ENCODE results near the gene ASCL1. TPM values are rescaled to one million over a fixed set of nuclear protein-coding genes. Genes with fewer than 3 reads are reported as not detected.

Gene ASCL1
- total RNA-seq, 1 donor from 2014 or later: not detected

DNA sequence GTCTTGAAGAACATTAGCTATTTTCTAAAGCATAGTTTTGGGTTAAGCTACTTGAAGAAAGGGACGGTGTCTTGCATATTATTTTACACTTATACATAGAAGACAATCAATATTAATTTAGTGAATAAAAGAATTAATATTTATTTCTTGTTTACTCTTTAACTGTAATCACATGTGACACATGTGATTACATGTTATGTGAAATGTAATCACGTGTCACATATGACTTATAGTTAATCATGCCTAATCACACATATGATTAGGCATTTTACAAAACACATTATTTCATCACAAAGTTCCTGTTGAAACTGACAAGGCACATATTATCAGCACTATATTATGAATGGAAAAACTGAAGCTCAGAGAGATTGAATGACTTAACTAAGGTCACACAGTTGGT is 45.2 kb upstream of the ASCL1 start:
- no peak for DNase-seq (ENCODE audit: low spot score)
- no peaks in the 10 kb centered on the region for H3K36me3 Mint-ChIP-seq (ENCODE audit: low read depth)
- no peak overlapping the region for H3K27ac Mint-ChIP-seq (ENCODE audit: unreplicated experiment)
- peaks cover 17% of the 10 kb centered on the region for H3K27me3 Mint-ChIP-seq (ENCODE audit: low read depth)
- TF ChIP-seq, protein P1, sequence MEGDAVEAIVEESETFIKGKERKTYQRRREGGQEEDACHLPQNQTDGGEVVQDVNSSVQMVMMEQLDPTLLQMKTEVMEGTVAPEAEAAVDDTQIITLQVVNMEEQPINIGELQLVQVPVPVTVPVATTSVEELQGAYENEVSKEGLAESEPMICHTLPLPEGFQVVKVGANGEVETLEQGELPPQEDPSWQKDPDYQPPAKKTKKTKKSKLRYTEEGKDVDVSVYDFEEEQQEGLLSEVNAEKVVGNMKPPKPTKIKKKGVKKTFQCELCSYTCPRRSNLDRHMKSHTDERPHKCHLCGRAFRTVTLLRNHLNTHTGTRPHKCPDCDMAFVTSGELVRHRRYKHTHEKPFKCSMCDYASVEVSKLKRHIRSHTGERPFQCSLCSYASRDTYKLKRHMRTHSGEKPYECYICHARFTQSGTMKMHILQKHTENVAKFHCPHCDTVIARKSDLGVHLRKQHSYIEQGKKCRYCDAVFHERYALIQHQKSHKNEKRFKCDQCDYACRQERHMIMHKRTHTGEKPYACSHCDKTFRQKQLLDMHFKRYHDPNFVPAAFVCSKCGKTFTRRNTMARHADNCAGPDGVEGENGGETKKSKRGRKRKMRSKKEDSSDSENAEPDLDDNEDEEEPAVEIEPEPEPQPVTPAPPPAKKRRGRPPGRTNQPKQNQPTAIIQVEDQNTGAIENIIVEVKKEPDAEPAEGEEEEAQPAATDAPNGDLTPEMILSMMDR (IDR thresholded peaks at IDR 0.05): no peak
- no peaks in the 10 kb centered on the region for H3K4me1 Mint-ChIP-seq (ENCODE audit: low read depth)
- no peak overlapping the region for H3K4me3 Mint-ChIP-seq (ENCODE audit: unreplicated experiment)
- H3K9me3 Mint-ChIP-seq (ENCODE audit: low read depth): no peaks in the 10 kb centered on the region

DNA sequence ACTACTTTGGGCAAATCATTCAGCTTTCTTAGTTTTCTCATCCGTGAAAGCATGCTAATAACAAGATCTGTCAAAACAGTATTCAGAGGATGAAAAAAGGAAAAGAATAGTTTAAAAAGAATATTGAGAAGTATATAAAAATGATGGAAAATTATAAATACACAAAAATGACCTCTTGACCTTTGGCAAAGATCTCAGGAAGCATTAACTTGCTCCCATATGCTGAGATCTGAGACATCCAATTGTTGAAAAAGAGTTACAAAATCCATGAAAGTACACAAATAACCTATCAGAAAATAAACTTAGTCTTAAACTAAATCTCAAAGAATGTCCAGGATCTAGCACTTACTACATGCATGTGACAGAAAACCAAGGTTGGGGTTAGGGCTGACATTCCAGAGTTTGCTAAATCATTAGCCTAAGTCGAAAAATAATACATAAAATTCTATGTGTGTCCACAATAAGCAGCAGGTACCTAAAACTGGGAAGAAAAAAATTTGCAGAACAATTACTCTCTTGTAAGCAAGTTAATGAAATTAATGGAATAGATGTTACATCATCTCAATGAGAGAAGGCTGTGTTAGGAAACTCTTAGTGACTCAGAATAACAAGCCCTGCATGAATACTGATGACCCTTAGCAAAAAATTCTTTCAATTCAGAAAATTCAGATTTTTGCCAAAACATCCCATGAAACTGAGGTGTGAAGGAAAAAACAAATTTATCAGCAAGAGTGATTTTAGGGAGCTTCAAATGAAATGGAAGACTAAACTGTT is 43.8 kb upstream of the ASCL1 start:
- H3K27ac Mint-ChIP-seq (ENCODE audit: unreplicated experiment): no peak overlapping the region
- TF ChIP-seq, protein P1 (IDR thresholded peaks at IDR 0.05): no peak
- H3K4me3 Mint-ChIP-seq (ENCODE audit: unreplicated experiment): no peak overlapping the region
- no peaks in the 10 kb centered on the region for H3K4me1 Mint-ChIP-seq (ENCODE audit: low read depth)
- peaks cover 20% of the 10 kb centered on the region for H3K27me3 Mint-ChIP-seq (ENCODE audit: low read depth)
- DNase-seq (ENCODE audit: low spot score): no peak
- no peaks in the 10 kb centered on the region for H3K36me3 Mint-ChIP-seq (ENCODE audit: low read depth)
- no peaks in the 10 kb centered on the region for H3K9me3 Mint-ChIP-seq (ENCODE audit: low read depth)

DNA sequence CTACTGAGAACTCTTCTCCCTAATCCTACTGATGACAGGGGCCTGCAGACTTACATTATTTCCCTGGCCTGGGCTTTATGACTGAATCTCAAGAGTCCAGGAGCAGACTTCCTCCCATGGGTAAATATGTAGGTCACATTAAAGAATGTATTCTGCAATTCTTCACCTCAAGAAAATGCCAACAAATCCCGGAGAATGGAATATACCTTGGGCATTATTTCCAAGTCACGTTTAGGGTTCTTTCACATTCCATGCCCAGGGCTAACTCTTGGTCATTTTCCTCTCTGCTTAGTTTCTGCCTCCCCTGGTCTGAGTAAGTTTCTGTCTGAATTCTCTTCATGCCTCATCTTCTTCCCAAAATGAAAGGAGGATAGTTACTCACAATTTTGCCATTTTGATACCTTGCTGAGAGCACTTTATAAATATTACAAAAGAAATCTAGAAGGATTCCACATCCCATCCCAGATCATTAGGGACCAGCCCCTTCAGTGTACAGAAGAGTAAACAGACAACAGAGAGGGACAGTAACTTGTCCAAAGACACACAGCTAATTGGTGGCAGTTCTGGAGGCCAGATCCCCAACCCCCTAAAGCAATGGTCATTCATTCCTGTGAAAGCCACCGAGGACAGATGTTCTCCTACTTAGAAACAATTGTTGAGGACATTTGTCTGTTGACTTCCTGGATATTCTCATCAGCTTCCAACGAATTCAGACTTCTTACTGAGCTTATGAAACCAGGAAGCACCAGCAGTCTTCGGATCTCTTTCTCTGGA is 41.0 kb upstream of the ASCL1 start:
- H3K36me3 Mint-ChIP-seq (ENCODE audit: low read depth): no peaks in the 10 kb centered on the region
- H3K27ac Mint-ChIP-seq (ENCODE audit: unreplicated experiment): no peak overlapping the region
- H3K9me3 Mint-ChIP-seq (ENCODE audit: low read depth): no peaks in the 10 kb centered on the region
- no peak for DNase-seq (ENCODE audit: low spot score)
- TF ChIP-seq, protein P1 (IDR thresholded peaks at IDR 0.05): no peak
- peaks cover 19% of the 10 kb centered on the region for H3K27me3 Mint-ChIP-seq (ENCODE audit: low read depth)
- H3K4me1 Mint-ChIP-seq (ENCODE audit: low read depth): no peaks in the 10 kb centered on the region
- H3K4me3 Mint-ChIP-seq (ENCODE audit: unreplicated experiment): no peak overlapping the region

DNA sequence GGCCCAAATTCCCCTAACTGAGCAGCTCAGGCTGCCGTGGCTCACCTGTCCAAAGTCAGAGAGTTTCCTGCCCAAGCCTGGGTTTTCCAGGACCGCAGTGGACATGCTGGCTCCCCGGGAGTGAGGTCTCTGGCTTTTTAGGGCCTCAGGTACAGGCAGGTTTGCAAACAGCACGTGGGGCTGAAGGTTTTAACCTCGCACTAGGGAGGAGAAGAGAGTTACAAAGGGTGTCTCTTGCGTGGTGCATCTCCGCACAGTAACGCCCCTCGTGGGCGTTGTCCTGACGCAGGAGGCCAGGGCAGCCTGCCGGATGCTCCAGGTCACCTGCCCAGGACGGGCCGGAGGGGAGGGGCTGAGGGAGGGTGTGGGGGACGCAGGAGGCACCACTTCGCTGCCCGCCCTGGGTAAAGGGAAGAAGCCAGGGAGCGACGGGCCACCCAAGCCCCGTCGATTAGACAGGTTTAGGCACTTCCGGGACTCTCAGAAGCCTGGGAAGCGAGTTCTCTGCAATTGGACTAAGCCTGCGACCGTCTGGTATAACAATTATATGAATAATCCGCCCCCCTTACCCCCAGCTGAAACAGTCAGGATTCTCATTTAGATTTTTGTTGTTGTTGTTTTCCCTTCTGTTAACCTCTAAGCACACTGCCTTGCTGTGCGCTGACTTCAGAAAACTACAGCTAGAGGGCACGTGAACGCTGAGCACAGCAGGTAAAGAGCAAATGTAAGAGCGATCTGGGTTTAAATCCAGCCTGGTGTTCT is 40.3 kb upstream of the ASCL1 start, which contains the start of gene PAH:
Gene PAH (minus strand): TSS at position 219 of the 762 bp plus-strand sequence. CDS start 114 bp downstream, at position 105.
- TF ChIP-seq, protein P1 (IDR thresholded peaks at IDR 0.05): no peak
- H3K36me3 Mint-ChIP-seq (ENCODE audit: low read depth): no peaks in the 10 kb centered on the region
- DNase-seq (ENCODE audit: low spot score): no peak
- H3K27ac Mint-ChIP-seq (ENCODE audit: unreplicated experiment): no peak within 1 kb of the TSS
- no peaks in the 10 kb centered on the region for H3K9me3 Mint-ChIP-seq (ENCODE audit: low read depth)
- H3K27me3 Mint-ChIP-seq (ENCODE audit: low read depth): peaks cover 17% of the 10 kb centered on the region
- H3K4me1 Mint-ChIP-seq (ENCODE audit: low read depth): no peaks in the 10 kb centered on the region
- no peak within 1 kb of the TSS for H3K4me3 Mint-ChIP-seq (ENCODE audit: unreplicated experiment)

DNA sequence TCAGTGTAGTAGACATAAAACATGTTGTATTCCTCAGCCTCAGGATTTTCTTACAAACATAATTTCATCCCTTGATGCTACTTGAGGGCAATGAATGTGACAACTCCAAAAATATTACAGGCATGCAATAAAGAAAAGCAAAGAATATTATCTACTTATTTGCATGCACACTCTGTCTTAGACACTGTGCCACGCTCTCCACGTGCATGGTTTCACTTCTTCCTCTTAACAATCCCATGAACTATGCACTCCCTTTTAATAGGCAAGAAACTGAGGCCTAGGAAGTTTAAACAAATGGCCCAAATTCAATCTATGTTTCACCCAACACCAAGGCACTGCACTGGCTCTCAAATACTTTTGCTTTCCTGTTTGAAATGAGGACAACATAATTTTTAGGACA is 38.6 kb upstream of the ASCL1 start:
- Mint-ChIP-seq H3K27ac (ENCODE audit: unreplicated experiment) (no peak overlapping the region), H3K9me3 (ENCODE audit: low read depth) (no peaks in the 10 kb centered on the region), H3K4me3 (ENCODE audit: unreplicated experiment) (no peak overlapping the region), H3K27me3 (ENCODE audit: low read depth) (peaks cover 17% of the 10 kb centered on the region), H3K36me3 (ENCODE audit: low read depth) (no peaks in the 10 kb centered on the region), H3K4me1 (ENCODE audit: low read depth) (no peaks in the 10 kb centered on the region)
- no peak for DNase-seq (ENCODE audit: low spot score)
- TF ChIP-seq, protein P1 (IDR thresholded peaks at IDR 0.05): no peak
